OCI-M2 (cell line): ENCODE data around the gene CACNA2D4.

ENCODE experiments used
- DNase-seq: peaks from one replicate; lab custom pipeline; 2025; ENCODE audit not compliant: unreplicated experiment; lab: John Stamatoyannopoulos, UW

CACNA2D4 gene

GRCh38 chr12:1872001-1872400 is 46.5 kb downstream of the CACNA2D4 start:
- no peak for DNase-seq

DNA sequence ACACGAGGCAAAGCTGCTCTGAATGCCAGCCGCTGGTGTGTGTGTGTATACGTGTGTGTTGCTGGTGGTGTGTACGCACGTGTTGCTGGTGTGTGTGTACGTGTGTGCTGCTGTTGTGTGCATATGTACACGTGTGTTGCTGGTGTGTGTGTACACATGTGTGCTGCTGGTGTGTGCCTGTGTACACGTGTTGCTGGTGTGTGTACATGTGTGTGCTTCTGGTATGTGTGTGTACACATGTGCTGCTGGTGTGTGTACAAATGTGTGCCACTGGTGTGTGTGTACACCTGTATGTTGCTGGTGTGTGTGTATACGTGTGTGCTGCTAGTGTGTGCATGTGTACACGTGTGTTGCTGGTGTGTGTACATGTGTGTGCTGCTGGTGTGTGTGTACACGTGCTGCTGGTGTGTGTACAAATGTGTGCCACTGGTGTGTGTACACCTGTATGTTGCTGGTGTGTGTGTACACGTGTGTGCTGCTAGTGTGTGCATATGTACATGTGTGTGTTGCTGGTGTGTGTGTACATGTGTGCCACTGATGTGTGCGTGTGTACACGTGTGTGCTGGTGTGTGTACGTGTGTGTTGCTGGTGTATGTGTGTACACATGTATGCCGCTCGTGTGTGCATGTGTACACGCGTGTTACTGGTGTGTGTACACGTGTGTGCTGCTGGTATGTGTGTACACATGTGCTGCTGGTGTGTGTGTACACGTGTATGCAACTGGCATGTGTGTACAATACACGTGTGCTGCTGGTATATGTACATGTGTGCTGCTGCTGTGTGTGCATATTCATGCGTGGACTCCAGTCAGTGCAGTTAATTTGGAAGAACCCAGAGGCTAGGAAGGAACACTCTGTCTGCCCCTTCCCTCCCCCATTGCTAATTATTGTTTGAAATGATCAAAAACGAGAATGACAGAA is 47.2 kb downstream of the CACNA2D4 start:
- no peak for DNase-seq

GRCh38 chr12:1870086-1870485 is 48.4 kb downstream of the CACNA2D4 start:
- no peak for DNase-seq

GRCh38 chr12:1869145-1869544 is 49.3 kb downstream of the CACNA2D4 start:
- DNase-seq: no peak

GRCh38 chr12:1865284-1865866 is 53.1 kb downstream of the CACNA2D4 start:
- no peak for DNase-seq

DNA sequence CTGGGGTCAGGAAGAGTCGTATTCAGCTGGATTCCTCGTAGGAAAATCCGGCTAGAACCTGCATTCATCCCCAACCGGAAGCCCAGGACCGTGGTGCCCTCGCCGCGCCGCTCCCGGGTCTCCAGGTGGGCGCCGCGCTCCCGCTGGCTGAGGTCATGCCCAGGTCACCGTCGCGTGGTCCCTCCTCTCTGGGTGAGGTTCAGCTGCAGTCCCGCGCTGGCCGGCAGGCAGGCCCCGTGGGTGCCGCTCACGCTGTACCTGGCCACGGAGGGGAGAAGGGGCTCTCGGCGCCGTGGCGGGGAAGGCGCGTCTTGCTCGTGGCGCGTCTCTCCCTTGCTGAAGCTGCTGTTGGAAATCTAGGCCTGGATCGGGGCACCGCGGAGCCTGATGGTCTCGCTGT is 53.6 kb downstream of the CACNA2D4 start:
- DNase-seq: no peak

DNA sequence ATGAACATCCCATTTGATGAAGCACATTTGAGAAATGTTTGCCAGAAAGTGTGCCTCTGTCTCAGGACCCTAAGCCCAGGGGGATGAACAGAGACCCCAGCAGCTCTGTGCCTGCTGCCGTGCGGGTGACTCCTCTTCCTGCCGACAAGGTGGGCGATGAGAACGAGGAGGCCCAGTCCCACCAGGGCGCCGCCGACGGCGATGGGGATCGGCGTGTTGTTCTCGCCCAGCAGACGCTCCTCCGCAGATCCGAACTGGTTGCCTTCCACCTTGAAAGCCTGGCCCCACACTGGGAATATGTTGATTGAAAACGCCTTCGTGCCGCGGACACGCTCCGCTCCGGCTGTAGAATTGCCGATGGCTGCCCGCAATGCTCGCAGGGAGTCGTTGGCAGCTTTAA is 54.0 kb downstream of the CACNA2D4 start:
- DNase-seq: no peak

DNA sequence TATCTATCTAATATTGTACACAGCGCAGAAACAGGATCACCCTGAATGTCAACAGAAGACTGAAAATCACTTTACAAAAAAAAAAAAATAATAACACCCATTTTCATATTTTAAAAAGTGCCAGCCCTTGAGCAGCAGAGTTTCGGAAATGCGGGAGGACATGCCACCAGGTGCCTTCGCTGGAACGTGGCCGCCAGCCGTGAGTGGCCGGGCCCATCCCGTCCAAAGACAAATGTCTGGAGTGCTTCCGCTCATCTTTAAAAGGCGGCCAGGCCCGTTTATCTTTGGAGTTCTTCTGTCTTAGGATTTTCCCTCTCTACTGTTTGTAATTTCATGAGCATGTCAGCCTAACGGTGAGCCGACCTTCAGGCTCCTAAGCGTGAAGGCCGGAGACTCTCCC is 54.6 kb downstream of the CACNA2D4 start:
- no peak for DNase-seq

DNA sequence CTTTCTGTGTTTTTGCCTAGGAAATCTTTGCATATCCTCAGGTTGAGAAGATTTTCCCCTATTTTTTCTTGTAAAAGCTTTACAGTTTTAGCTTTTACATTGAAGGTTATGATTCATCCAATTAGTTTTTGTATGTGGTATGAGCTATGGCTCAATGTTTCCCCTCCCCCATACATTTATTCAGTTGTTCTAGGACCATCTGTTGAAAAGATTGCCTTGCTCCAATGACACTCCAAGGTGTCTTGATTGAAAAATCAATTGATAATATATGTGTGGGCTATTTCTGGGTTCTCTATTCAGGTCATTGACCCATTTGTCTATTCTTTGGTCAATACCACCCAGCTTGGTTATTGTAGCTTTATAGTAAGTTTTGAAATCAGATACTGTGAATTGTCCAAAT is 55.5 kb downstream of the CACNA2D4 start:
- no peak for DNase-seq

DNA sequence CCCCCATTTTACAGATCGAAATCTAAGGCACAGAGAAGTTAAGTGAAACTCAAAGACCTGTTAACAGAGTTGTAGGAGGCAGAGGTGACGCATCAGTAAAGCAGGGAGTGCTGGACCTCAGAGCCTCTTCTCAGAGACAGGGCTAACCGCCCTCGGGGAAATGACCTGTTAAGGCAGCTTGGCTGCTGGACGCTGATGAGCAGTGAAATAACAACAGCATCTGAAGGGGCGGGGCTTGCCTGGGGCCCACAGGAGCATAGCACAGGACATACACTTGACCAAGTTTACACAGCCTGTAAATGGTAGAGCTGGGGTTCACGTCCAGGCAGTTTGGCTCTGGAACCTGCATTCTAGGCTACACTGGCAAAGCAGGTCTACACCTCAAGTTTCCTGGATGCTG is 58.8 kb downstream of the CACNA2D4 start:
- DNase-seq: no peak

DNA sequence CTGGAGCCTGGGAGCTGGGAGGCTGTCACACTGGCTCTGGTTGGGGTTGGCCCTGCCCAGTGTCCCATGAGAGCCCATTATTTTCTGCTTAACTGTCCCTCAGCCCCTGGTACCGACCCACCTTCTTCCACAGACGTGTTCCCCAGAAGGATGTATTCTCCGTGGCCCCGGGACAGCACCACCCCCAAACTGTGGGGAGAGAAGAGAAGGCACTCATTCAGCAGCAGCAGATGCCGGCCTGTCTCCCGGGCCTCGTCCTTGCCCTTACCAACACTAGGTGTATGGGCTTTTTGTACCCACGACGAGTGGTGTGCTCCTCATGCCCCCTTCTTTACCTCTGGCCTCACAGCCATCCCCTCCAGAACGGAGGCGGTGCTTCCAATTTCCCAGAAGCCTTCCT is 60.0 kb downstream of the CACNA2D4 start:
- no peak for DNase-seq

- no peak for DNase-seq
Observed at GRCh38 chr12:1857821-1858220, 60.6 kb downstream of the CACNA2D4 start.

GRCh38 chr12:1857086-1857485 is 61.4 kb downstream of the CACNA2D4 start:
- DNase-seq: no peak

- DNase-seq: no peak
Observed at GRCh38 chr12:1855241-1855640, 63.2 kb downstream of the CACNA2D4 start.

DNA sequence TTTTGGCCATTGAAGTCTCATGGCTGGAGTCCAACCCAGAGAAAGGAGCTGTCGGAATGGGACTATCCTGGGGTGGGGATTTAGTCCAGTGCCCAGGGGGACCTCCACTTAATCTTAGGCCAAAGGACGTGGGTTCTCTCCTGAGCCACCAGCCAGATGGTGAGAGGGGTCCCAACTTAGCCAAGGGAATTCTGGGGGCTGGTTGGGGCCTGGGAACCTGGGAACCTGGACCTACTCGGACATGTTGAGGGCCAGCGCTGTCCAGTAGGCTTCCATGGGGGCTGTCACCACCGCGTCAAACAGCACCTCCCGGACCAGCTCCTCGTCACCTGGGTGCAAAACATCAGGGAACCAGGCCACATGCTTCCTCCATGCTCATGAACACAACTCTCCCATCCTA is 64.7 kb downstream of the CACNA2D4 start:
- DNase-seq: no peak

GRCh38 chr12:1852076-1852475 is 66.4 kb downstream of the CACNA2D4 start:
- DNase-seq: no peak

GRCh38 chr12:1851151-1851701 is 67.2 kb downstream of the CACNA2D4 start:
- no peak for DNase-seq

DNA sequence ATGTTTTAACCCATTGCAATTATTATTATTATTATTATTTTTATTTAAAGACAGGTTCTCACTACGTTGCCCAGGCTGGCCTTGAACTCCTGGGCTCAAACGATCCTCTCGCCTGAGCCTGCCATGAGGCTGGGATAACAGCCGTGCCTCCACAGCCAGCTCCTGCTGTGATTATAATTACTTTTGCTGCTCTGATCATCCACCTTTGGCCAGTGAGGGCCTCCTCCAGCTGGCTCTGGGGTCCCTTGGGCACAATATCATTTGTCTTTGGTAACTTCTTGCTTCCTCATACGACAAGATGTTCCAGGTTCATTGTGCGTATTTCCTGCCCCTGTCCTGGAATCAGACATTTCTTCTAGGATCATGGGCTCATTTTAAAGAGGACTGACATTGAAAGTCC is 69.7 kb downstream of the CACNA2D4 start:
- no peak for DNase-seq

DNA sequence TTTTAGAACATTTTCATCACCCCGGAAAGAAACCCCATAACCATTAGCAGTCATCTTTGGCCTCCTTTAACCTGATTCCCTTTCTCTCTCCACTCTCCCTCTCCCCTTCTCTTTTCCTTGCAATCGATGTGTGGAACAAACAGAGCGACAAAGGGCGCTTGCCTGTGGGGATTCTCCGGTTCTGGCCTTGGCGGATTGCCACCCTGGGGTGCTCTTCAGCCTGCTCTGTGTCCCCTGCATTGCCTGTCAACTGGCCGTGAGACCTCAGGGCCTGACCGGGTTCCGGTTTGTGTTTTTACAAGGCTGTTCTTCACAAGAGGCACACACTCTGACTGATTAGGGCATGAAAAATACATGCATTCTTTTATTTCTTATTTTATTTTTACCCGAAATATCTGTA is 70.3 kb downstream of the CACNA2D4 start:
- DNase-seq: no peak

- no peak for DNase-seq
Observed at GRCh38 chr12:1847411-1847810, 71.0 kb downstream of the CACNA2D4 start.

DNA sequence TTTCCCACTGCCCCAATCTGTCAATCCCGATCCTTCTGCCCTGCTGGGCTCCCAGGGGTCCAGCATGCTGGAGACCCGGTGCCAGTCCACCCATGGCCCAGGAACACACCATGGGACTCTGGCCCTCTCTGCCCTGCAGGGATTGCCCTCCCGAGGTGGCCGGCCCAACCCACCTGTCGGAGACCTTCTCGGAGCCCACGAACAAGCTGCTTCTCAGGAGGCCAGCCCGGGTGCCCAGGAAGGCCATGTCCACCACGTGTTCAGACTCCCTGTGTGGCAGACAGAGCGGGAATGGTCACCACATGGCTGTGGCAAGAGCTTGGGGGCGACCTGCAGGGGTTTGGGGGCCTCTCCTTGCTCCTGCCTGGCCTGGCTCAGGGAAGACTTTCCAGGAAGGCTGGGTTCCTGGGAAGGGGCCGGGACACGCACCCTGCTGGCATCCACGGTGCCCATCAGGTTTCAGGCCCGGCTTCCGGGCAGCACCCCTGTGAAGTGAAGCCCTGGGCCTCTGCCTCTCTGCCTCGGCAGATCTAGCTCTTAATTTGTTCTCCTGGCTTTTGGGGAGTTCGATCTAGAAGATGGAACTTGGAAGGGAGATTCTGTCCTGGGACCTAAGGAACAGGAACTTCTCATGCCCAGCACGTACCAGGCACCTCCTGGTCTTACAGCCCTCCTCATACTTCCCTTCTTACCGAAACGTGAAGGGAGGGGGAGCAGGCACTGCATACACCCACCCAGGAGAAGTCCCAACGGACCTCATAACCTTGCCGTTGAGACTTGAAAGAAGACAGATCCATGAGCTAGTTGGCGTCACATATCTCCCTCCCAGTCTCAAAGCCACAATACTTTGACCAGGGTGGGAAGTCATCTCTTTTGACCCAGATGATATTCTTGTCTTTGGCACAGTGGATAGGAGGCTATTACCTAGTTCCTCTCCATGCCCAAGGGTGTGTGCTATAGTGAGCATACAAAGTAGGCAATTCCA is 71.7 kb downstream of the CACNA2D4 start:
- no peak for DNase-seq
